ENCODE results near the gene ERBB2. TPM values are rescaled to one million over a fixed set of nuclear protein-coding genes. Genes with fewer than 3 reads are reported as not detected.
A peak's percentile ranks its signal among the peaks of the same experiment; 100 is the strongest.

ERBB2 gene
- total and polyA plus RNA-seq, 2 of the 13 experiments (the other 11 are each of a cell fraction or from before 2014, with no cell fraction given): 57.7 to 64.1 TPM

- TF ChIP-seq ZNF552 (CRISPR knock-in tag; IDR thresholded peaks at IDR 0.05; ENCODE audit: borderline replicate concordance): peak; percentile 97; the same call in 1 of the 2 replicates
- TF ChIP-seq ELF4 (CRISPR knock-in tag; IDR thresholded peaks at IDR 0.05; ENCODE audit: borderline replicate concordance): no peak
- TF ChIP-seq ZNF232 (CRISPR knock-in tag; IDR thresholded peaks at IDR 0.05; ENCODE audit: borderline replicate concordance): peak; percentile 78
- TF ChIP-seq ISX (CRISPR knock-in tag; conservative IDR thresholded peaks at IDR 0.05): peak; percentile 93
- TF ChIP-seq TSC22D2 (CRISPR knock-in tag; IDR thresholded peaks at IDR 0.05; ENCODE audit: borderline replicate concordance): peak; percentile 77; the same call in 1 of the 2 replicates
- peak; percentile 10; the same call in 1 of the 2 replicates for TF ChIP-seq KDM1A (CRISPR knock-in tag; IDR thresholded peaks at IDR 0.05)
- no peak; the same call in 1 of the 2 replicates for TF ChIP-seq ZNF430 (CRISPR knock-in tag; IDR thresholded peaks at IDR 0.05)
- TF ChIP-seq HMG20B (CRISPR knock-in tag; conservative IDR thresholded peaks at IDR 0.05): peak; percentile 63; the same call in 1 of the 2 replicates
- peak; percentile 57; the same call in 1 of the 2 replicates for TF ChIP-seq TFAP4 (IDR thresholded peaks at IDR 0.05; ENCODE audit: borderline replicate concordance, low read depth)
- peak; percentile 86 for TF ChIP-seq PHF5A (CRISPR knock-in tag; IDR thresholded peaks at IDR 0.05; ENCODE audit: low read depth, unreplicated experiment)
- peak; percentile 96 for TF ChIP-seq CENPT (CRISPR knock-in tag; IDR thresholded peaks at IDR 0.05; ENCODE audit: low read depth)
- 0 out of 2 replicates have a peak, but pooled peaks have one; percentile 63 for TF ChIP-seq ZNF510 (CRISPR knock-in tag; IDR thresholded peaks at IDR 0.05; ENCODE audit: low read depth)
- peak; percentile 57 for TF ChIP-seq U2AF1 (optimal IDR thresholded peaks at IDR 0.05; ENCODE audit: low read depth, low read length)
- TF ChIP-seq GTF2F1 (IDR thresholded peaks at IDR 0.05; ENCODE audit: low read length): no peak
- peak; percentile 85 for TF ChIP-seq KLF12 (CRISPR knock-in tag; IDR thresholded peaks at IDR 0.05; ENCODE audit: borderline replicate concordance)
- no peak for TF ChIP-seq GMEB2 (CRISPR knock-in tag; IDR thresholded peaks at IDR 0.05; ENCODE audit: low read depth)
- TF ChIP-seq MYC (CRISPR knock-in tag; IDR thresholded peaks at IDR 0.05; ENCODE audit: borderline replicate concordance): peak; percentile 90
- no peak; the same call in 1 of the 2 replicates for TF ChIP-seq PRMT3 (CRISPR knock-in tag; IDR thresholded peaks at IDR 0.05; ENCODE audit: borderline replicate concordance, low read depth)
- peak; percentile 96 for TF ChIP-seq SPEN (CRISPR knock-in tag; IDR thresholded peaks at IDR 0.05; ENCODE audit: low read depth)
- TF ChIP-seq ZNF20 (CRISPR knock-in tag; IDR thresholded peaks at IDR 0.05): no peak
- TF ChIP-seq ZMAT3 (CRISPR knock-in tag; conservative IDR thresholded peaks at IDR 0.05): peak; percentile 95
- TF ChIP-seq FOXO4 (CRISPR knock-in tag; conservative IDR thresholded peaks at IDR 0.05): no peak
- TF ChIP-seq GMEB1 (CRISPR knock-in tag; IDR thresholded peaks at IDR 0.05; ENCODE audit: borderline replicate concordance): peak; percentile 72; the same call in 1 of the 2 replicates
- TF ChIP-seq PAX8 (CRISPR knock-in tag; IDR thresholded peaks at IDR 0.05; ENCODE audit: borderline replicate concordance): peak; percentile 36; the same call in 1 of the 2 replicates
These were observed 54.5 kb downstream of the ERBB2 start (continued) for GRCh38 chr17:39754161-39754957.
